NB4 (cell line): ENCODE data around the gene FAM193A.

ENCODE experiments used
- MYC ChIP-seq: IDR thresholded peaks from 2 replicates; pipeline ENCODE4 v1.6.1; 2011; ENCODE audit warnings: low read depth, low read length
- POLR2A ChIP-seq: IDR thresholded peaks from 2 replicates; pipeline ENCODE4 v1.6.1; 2011; ENCODE audit warnings: mild to moderate bottlenecking; ENCODE audit not compliant: insufficient read length; ENCODE audit errors: extremely low read depth
- TF ChIP-seq, protein P1 (sequence below): IDR thresholded peaks from one replicate; pipeline ENCODE4 v1.5.1; 2012; ENCODE audit warnings: low read depth, low read length
- TF ChIP-seq, protein P2 (sequence below): IDR thresholded peaks from 2 replicates; pipeline ENCODE4 v1.6.1; 2011; ENCODE audit warnings: low read depth, low read length

DNA sequence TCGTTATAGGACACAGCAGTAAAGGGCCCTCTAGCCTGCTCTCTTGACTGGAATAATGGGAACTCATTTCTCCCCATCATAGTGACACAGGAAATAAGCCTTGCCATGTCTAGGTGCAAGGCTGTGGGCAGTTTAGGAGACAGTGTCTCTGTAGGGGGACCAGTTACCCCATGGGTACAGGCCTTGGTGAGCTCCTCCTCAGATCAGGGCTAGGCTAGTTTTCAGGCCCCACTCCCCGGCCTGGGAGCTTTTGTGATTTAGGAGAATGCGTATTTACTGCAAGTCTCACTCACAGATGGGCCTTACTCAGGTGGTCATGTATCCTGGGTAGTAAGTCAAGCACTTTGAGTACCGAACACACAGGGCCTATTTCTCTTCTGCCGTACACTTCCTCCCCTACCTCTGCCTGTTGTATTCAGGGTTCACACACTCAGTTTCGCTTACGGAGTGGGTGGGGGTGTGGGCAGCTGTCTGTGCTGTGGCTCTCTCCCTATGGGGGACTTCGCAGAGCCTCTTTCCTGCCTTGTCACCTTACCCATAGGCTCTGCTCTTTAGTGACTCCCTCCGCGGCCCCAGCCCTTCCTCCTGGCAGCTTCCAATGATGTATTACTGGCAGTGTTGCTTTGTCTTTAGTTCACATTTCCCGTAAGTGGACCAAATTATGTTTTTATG, 34.2 kb downstream of the FAM193A start:
- TF ChIP-seq, protein P1, sequence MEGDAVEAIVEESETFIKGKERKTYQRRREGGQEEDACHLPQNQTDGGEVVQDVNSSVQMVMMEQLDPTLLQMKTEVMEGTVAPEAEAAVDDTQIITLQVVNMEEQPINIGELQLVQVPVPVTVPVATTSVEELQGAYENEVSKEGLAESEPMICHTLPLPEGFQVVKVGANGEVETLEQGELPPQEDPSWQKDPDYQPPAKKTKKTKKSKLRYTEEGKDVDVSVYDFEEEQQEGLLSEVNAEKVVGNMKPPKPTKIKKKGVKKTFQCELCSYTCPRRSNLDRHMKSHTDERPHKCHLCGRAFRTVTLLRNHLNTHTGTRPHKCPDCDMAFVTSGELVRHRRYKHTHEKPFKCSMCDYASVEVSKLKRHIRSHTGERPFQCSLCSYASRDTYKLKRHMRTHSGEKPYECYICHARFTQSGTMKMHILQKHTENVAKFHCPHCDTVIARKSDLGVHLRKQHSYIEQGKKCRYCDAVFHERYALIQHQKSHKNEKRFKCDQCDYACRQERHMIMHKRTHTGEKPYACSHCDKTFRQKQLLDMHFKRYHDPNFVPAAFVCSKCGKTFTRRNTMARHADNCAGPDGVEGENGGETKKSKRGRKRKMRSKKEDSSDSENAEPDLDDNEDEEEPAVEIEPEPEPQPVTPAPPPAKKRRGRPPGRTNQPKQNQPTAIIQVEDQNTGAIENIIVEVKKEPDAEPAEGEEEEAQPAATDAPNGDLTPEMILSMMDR, result no peak
- TF ChIP-seq POLR2A (no peak), MYC (no peak)
- TF ChIP-seq, protein P2, sequence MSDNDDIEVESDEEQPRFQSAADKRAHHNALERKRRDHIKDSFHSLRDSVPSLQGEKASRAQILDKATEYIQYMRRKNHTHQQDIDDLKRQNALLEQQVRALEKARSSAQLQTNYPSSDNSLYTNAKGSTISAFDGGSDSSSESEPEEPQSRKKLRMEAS, result no peak
